ENCODE results near the gene SYVN1.
A peak's percentile ranks its signal among the peaks of the same experiment; 100 is the strongest.

The SYVN1 gene

DNA sequence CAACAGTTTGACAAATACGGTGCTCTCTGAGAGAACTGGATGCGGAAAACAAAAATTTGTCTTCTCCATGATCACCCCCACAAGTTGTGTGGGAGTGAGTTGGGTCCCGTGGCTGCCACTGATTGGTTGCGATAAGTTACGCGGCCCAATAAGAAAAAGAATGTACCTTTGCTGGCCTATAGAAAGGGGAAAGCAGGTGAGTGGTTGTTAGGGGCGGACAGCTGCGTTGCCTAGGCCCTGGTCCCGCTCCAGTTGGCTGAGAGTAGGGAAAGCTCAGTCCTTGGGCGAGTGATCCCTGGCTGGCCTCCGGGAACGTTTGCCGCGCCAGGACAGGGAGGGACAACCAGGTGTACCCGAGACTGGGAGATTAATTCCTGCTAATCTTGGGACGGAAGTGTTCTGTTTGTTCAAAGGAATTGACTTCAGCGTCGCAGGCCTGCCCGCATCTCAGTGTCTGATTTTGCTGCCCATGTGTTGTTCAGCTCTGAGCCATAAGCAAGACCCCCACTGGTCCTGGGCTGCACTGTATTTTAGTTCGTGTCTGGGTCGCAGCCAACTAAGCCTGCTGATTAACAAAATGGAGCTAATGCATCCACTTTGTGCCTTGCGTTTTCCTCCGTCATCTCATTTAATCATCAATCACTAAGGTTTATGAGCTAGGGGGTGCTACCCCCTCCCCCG lies 773 bp upstream of the SYVN1 start:
- Mint-ChIP-seq H3K4me1 (ENCODE audit: low read depth) (peaks cover 38% of the 10 kb centered on the region), H3K27ac (peak overlapping the region; percentile 100), H3K9me3 (ENCODE audit: low read depth) (no peaks in the 10 kb centered on the region), H3K36me3 (no peaks in the 10 kb centered on the region), H3K27me3 (no peaks in the 10 kb centered on the region), H3K4me3 (peak overlapping the region; percentile 99)

DNA sequence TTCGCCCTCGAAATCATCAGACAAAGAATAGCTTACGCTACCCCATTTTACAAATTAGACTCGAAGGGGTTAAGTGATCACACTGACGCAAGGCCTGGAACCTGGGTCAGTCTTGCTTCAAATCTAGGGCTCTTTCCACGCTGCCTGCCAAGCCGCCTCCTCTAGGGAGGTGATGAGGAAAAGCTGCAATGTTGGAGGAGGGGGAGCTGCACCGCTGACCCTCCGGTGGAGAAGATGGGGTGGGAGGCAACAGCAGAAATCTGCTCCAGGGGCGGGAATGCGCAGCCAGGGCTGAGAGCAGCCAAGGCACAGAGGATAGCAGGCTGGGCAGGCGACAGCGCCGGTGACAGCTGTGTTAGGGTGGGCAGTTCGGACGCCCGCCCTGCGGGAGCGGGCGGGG lies 595 bp downstream of the SYVN1 start:
- Mint-ChIP-seq H3K27me3 (no peaks in the 10 kb centered on the region), H3K4me1 (ENCODE audit: low read depth) (peaks cover 38% of the 10 kb centered on the region), H3K4me3 (peak overlapping the region; percentile 99), H3K9me3 (ENCODE audit: low read depth) (no peaks in the 10 kb centered on the region), H3K36me3 (no peaks in the 10 kb centered on the region), H3K27ac (peak overlapping the region; percentile 97)

DNA sequence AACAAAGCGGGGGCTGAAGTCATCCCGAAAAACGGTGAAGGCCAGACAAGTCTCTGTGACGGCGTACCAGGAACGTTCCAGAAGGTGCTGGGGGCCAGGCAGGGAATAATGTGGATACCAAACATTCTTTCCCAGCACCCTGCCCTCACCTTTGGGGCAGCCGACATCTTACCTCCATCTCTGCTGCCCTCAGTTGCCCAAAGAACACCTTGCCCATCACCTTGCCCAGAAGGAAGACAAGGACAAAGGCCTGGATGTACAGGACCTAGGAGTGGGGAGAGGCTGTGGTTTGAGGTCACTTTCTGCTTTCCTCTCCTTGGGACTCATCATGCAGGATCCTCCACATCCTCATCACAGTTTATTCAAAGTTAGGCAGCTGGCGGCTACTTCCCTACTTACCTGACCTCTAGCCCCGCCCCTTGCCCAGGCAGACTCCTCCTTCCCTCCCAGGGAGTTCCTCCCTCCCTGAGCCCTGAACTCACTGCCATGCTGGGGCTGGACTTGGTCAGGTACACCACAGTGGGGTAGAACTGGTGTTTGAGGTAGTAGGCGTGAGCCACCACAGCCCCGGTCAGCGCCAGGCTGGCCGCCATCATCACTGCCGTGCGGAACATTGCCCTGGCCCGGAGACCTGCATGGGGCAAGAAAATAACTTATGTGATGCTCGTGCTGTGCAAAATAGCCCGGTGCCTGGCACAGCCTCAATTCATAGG lies 1.2 kb downstream of the SYVN1 start:
- H3K27me3 Mint-ChIP-seq: no peaks in the 10 kb centered on the region
- H3K9me3 Mint-ChIP-seq (ENCODE audit: low read depth): no peaks in the 10 kb centered on the region
- H3K27ac Mint-ChIP-seq: peak overlapping the region; percentile 97
- peaks cover 38% of the 10 kb centered on the region for H3K4me1 Mint-ChIP-seq (ENCODE audit: low read depth)
- H3K36me3 Mint-ChIP-seq: no peaks in the 10 kb centered on the region
- H3K4me3 Mint-ChIP-seq: peak overlapping the region; percentile 99

DNA sequence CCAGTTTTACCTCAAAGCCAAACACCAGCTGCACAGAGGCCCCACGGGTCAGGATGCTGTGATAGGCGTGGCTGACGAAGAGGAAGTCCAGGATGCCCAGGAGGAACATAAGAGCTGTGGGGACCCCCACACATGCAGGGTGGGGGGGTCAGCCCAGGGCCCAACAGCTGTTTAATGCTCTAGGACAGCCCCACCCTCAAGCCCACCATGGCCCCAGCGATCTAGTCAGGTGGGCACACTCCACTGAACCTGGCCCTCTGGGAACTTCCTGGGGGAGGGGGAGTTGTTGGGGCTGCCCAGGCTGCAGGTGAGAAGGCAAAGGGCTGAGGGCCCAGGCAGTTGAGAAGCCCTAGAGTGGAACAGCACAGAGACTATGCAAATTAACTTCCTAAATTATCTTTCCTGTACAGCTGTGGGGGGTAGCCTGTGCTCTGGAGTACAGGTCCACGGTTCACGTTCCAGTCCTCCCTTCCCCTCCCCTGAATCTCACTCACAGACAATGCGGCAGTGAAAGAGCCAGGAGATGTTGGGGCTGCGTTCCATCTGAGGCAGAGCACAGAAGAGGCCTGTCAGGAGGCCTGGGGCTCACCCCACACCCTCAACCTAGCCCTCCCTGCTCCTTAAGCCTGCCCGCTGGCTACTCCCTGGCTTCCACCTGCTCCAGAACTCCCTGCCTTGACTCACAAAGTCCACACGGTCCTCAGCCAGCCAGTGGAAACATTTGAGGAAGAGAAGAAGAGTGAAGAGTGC lies 1.9 kb downstream of the SYVN1 start:
- H3K9me3 Mint-ChIP-seq (ENCODE audit: low read depth): no peaks in the 10 kb centered on the region
- H3K4me1 Mint-ChIP-seq (ENCODE audit: low read depth): peaks cover 35% of the 10 kb centered on the region
- H3K27ac Mint-ChIP-seq: peak overlapping the region; percentile 80
- H3K4me3 Mint-ChIP-seq: peak overlapping the region; percentile 99
- H3K27me3 Mint-ChIP-seq: no peaks in the 10 kb centered on the region
- H3K36me3 Mint-ChIP-seq: no peaks in the 10 kb centered on the region

DNA sequence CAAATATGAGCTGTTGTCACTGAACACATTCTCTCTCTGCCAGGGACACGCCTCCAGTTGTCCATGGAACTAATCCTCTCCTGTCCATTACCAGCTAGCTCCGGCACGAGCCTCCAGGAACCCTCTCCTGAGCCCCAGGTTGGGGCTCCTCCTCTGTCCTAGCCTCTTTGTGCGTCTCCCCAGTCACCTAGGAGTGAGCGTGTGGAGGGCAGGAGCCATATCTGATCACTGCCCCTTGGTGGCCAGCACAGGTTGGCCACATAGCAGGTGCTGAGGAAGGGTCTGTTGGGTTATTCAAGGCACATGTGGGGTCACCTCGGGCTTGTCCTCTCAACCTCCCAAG lies 2.5 kb downstream of the SYVN1 start:
- H3K36me3 Mint-ChIP-seq: no peaks in the 10 kb centered on the region
- H3K4me3 Mint-ChIP-seq: no peak overlapping the region
- H3K27me3 Mint-ChIP-seq: no peaks in the 10 kb centered on the region
- no peaks in the 10 kb centered on the region for H3K9me3 Mint-ChIP-seq (ENCODE audit: low read depth)
- H3K27ac Mint-ChIP-seq: peak overlapping the region; percentile 10
- peaks cover 34% of the 10 kb centered on the region for H3K4me1 Mint-ChIP-seq (ENCODE audit: low read depth)

DNA sequence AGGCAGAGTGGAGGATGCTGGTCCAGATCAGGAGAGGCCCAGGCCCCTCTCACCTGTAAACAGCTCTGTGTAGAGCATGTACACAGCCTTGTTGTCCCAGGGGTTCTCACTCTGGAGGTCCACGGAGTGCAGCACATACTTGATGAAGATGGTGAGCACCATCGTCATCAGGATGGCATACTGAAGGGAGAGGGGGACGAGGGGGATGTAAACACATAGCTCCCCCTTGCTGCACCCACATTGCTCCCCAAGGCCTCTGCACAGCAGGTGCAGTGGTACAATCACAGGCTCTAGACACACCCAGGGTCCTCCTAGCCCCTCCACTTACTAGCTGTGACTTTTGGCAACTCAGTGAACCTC lies 2.9 kb downstream of the SYVN1 start:
- Mint-ChIP-seq H3K9me3 (ENCODE audit: low read depth) (no peaks in the 10 kb centered on the region), H3K36me3 (no peaks in the 10 kb centered on the region), H3K27me3 (no peaks in the 10 kb centered on the region), H3K27ac (peak overlapping the region; percentile 70), H3K4me1 (ENCODE audit: low read depth) (peaks cover 30% of the 10 kb centered on the region), H3K4me3 (peak overlapping the region; percentile 23)

- peak overlapping the region; percentile 70 for H3K27ac Mint-ChIP-seq
- no peaks in the 10 kb centered on the region for H3K9me3 Mint-ChIP-seq (ENCODE audit: low read depth)
- peaks cover 24% of the 10 kb centered on the region for H3K4me1 Mint-ChIP-seq (ENCODE audit: low read depth)
- H3K36me3 Mint-ChIP-seq: no peaks in the 10 kb centered on the region
- H3K4me3 Mint-ChIP-seq: peak overlapping the region; percentile 23
- H3K27me3 Mint-ChIP-seq: no peaks in the 10 kb centered on the region
These were observed 3.5 kb downstream of the SYVN1 start for GRCh38 chr11:65130631-65131416.

- Mint-ChIP-seq H3K9me3 (ENCODE audit: low read depth) (no peaks in the 10 kb centered on the region), H3K4me3 (no peak overlapping the region), H3K27ac (no peak overlapping the region), H3K36me3 (no peaks in the 10 kb centered on the region), H3K4me1 (ENCODE audit: low read depth) (peaks cover 18% of the 10 kb centered on the region), H3K27me3 (no peaks in the 10 kb centered on the region)
These were observed 4.5 kb downstream of the SYVN1 start for GRCh38 chr11:65129649-65130441.

DNA sequence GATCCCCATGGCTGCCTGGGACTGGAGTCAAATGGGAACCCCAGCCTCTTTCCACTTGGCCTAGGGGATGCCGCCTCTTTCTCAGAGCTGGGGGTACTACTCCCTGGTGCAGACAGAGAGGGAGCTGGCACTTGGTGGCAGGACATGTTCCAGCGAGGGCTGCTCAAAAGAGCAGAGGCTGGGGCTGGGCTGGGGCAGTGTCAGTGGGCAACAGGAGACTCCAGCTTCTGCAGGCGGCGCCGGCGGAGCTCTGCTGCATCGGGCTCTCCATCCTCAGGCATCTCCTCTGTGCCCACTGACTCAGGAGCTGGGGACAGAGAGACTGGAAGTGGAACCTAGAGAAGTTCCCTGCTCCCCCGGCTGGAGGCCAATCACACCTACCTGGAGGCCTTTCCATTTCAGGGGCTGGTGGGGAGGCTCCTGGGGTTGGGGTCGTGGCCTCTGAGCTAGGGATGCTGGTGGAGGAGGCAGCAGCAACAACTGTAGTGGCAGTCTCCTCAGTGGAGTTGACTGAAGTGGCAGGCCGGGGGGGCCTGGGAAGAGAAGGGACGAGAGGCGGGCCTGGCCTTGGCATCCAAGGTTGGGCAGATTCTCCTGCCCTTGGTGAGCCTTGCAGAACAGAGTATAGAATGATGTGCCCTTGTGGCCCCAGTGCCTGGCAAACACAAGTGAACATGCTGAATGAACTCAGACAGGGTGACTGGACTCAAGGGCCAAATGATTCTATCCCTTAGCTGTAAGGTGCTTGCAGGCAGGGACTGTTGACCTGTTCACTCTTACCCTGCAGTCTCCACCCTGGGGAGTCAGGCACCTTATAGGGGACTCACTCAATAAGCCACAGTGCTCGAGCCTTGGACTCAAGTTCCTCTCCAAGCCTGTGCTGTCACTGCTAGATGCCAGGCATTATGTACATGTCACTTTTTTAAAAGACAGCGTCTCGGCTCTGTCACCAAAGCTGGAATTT lies 5.9 kb downstream of the SYVN1 start:
- Mint-ChIP-seq H3K4me3 (no peak overlapping the region), H3K9me3 (ENCODE audit: low read depth) (no peaks in the 10 kb centered on the region), H3K36me3 (no peaks in the 10 kb centered on the region), H3K27ac (no peak overlapping the region), H3K4me1 (ENCODE audit: low read depth) (peaks cover 23% of the 10 kb centered on the region), H3K27me3 (no peaks in the 10 kb centered on the region)

DNA sequence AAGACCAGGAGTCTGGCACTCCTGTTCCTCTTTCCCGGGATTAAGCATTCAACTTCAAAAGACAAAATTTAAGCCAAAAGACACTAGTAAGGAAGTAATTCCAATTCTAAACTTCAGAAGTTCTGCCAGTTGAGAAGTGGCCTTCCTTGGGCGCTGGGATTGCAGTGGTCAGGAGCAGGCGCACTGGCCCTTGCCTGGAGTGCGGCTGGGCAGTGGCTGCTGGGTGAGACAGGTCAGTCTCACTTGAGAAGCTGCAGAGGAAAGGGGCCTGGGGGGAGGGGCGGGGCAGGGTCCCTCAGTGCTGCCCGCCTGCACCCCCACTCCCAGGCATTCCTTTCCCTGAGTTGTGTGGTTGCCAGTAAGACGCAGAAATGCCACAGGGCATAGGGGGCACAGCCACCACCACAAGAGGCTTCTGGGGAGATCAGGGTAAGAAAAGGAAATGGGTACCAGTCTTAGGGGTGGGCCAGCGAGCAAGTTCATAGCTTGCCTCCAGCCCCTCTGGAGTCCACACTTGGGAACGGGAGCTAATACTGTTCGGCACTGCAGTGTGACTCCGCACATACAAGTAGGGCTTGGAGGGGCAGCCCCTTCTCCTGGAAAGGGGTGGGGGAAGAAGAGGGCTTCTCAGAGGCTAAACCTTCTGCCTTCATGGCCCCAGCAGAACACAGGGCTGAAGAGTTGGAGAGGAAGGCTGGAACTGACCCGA lies 6.7 kb downstream of the SYVN1 start:
- Mint-ChIP-seq H3K9me3 (ENCODE audit: low read depth) (no peaks in the 10 kb centered on the region), H3K36me3 (no peaks in the 10 kb centered on the region), H3K4me1 (ENCODE audit: low read depth) (peaks cover 18% of the 10 kb centered on the region), H3K4me3 (no peak overlapping the region), H3K27ac (no peak overlapping the region), H3K27me3 (no peaks in the 10 kb centered on the region)

GRCh38 chr11:65126624-65127274 lies 7.6 kb downstream of the SYVN1 start:
- Mint-ChIP-seq H3K9me3 (ENCODE audit: low read depth) (no peaks in the 10 kb centered on the region), H3K27ac (no peak overlapping the region), H3K4me3 (no peak overlapping the region), H3K36me3 (peaks cover 3% of the 10 kb centered on the region), H3K4me1 (ENCODE audit: low read depth) (peaks cover 21% of the 10 kb centered on the region), H3K27me3 (no peaks in the 10 kb centered on the region)

DNA sequence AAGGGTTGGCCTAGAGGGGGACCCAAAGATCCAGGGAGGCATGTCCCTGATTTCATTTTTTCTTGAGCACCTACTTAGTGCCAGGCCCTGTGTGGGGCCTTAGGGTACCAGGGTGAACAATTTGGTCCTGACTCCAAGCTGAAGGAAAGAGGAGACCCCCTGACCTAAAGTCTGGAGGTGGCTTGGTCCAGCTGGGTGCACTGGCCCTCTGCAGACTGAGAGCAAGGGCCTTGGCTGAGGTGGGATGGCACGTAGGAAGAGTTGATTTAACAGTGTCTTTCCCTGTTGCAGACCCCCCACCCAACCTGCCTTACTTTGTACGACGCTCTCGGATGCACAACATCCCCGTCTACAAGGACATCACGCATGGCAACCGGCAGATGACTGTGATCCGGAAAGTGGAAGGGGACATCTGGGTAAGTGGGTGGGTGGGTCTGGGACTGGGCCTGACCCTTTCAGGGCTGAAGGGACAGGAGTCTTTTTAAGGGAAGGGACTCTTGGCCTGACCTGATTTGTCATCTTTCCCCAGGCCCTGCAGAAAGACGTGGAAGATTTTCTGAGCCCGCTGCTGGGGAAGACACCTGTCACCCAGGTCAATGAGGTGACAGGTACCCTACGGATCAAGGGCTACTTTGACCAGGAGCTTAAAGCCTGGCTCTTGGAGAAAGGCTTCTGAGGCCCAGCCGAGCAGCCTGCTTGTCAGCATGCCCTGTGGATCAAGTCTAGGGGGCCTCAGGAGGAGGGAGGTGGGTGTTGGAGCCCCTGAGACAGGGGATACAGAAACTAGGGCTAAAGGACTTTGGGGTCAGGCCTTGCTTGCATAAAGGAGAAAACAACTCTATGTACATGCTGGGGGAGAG lies 8.9 kb downstream of the SYVN1 start:
- Mint-ChIP-seq H3K36me3 (peaks cover 8% of the 10 kb centered on the region), H3K9me3 (ENCODE audit: low read depth) (no peaks in the 10 kb centered on the region), H3K4me1 (ENCODE audit: low read depth) (peaks cover 27% of the 10 kb centered on the region), H3K27ac (no peak overlapping the region), H3K27me3 (no peaks in the 10 kb centered on the region), H3K4me3 (no peak overlapping the region)

Data from activated naive CD8-positive, alpha-beta T cell (primary cell).